Thymus (tissue), 11 donors: Measurements from ENCODE around the gene PTPN4. TPM values are rescaled to one million over a fixed set of nuclear protein-coding genes. Genes with fewer than 3 reads are reported as not detected.

ENCODE experiments used
- DNase-seq, 9 donors: peaks; one replicate each; pipeline ENCODE4 v3.0.0-alpha.2; 2013; ENCODE audit warnings: low spot score in 9 of 9, low read depth in 6 of 9, missing footprints in 1 of 9
- H3K27ac ChIP-seq, 2 donors: one replicate each; pipeline ENCODE4 v1.5.1; 2013; ENCODE audit warnings: control low read depth in 1 of 2, low read depth in 1 of 2, low read length in 1 of 2, mild to moderate bottlenecking in 1 of 2, moderate library complexity in 1 of 2
- H3K27me3 ChIP-seq, 2 donors: one replicate each; pipeline ENCODE4 v1.5.1; 2013; ENCODE audit warnings: low read length in 1 of 2; ENCODE audit not compliant: control insufficient read depth in 2 of 2, insufficient read depth in 1 of 2
- H3K36me3 ChIP-seq, 2 donors: one replicate each; pipeline ENCODE4 v1.5.1; 2013; ENCODE audit warnings: low read length in 1 of 2, mild to moderate bottlenecking in 1 of 2, moderate library complexity in 1 of 2; ENCODE audit not compliant: control insufficient read depth in 2 of 2, insufficient read depth in 2 of 2
- H3K4me1 ChIP-seq, 2 donors: one replicate each; pipeline ENCODE4 v1.5.1; 2013; ENCODE audit warnings: low read length in 2 of 2; ENCODE audit not compliant: control insufficient read depth in 2 of 2, insufficient read depth in 2 of 2
- H3K4me3 ChIP-seq, 2 donors: one replicate each; pipeline ENCODE4 v1.5.1; 2013; ENCODE audit warnings: low read length in 2 of 2, control low read depth in 1 of 2, mild to moderate bottlenecking in 1 of 2
- H3K9me3 ChIP-seq, 2 donors: one replicate each; pipeline ENCODE4 v1.5.1; 2013; ENCODE audit warnings: low read length in 1 of 2, mild to moderate bottlenecking in 1 of 2; ENCODE audit not compliant: control insufficient read depth in 2 of 2, insufficient read depth in 1 of 2
- WGBS: extraction: QIAGEN DNeasy Blood & Tissue Kit; methylation state at CpG from one replicate; pipeline ENCODE4 v1.1.7; 2013; 5-methylcytosine and 5-hydroxymethylcytosine counted together
- polyA plus RNA-seq: library from polyadenylated mRNA; stranded (reverse); fragments of 200-250 nt; gene quantifications from one replicate; pipeline ENCODE4 v1.2.3, GENCODE V29; 2013
- total RNA-seq: library from RNA; stranded (reverse); fragments of 120-200 nt; gene quantifications from one replicate; pipeline ENCODE4 v1.2.4, GENCODE V29; 2013
- donor health status: healthy.

PTPN4 gene
- total and polyA plus RNA-seq, 2 donors, result 11.9 to 53.0 TPM

- Histone ChIP-seq H3K27ac (no peak overlapping the region), H3K36me3 (no peaks in the 10 kb centered on the region), H3K9me3 (peaks cover 0 to 4% of the 10 kb centered on the region in 2 donors), H3K4me1 (no peaks in the 10 kb centered on the region), H3K27me3 (no peaks in the 10 kb centered on the region), H3K4me3 (no peak overlapping the region)
- DNase-seq, result no peak
- 96% methylated on average over 3 of the region's 3 CpGs for WGBS
These were observed 86.3 kb downstream of the PTPN4 start for GRCh38 chr2:119846021-119846420.

- Histone ChIP-seq H3K27ac (no peak overlapping the region), H3K9me3 (peaks cover 6 to 8% of the 10 kb centered on the region in 2 donors), H3K27me3 (no peaks in the 10 kb centered on the region), H3K4me1 (no peaks in the 10 kb centered on the region), H3K36me3 (no peaks in the 10 kb centered on the region), H3K4me3 (no peak overlapping the region)
- WGBS, result 97% methylated on average over 4 of the region's 4 CpGs
- DNase-seq, result no peak
These were observed 90.3 kb downstream of the PTPN4 start for GRCh38 chr2:119849838-119850565.

DNA sequence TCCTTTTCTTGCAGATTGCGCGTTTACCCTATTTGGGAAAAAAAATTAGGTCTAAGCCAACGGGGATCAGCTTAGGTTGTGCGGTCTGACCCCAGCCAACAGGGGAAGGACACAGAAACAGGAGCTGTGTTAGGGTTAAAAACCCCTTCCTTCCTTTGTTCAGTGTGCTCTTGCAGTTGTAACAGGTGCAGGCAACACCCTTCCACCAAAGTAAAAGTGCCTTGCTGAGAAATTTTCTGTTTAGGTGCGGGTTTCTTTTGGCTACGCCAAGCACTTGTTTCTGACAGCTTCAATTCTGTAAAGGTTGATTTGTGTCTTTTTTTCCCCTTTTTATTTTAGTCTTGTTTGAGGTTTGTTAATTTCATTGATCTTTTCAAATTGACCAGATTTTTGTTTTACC, 92.5 kb downstream of the PTPN4 start:
- WGBS, result 98% methylated on average over 6 of the region's 6 CpGs
- no peaks in the 10 kb centered on the region for H3K36me3 ChIP-seq
- no peaks in the 10 kb centered on the region for H3K27me3 ChIP-seq
- peaks cover 6 to 8% of the 10 kb centered on the region in 2 donors for H3K9me3 ChIP-seq
- H3K4me3 ChIP-seq, result no peak overlapping the region
- no peak for DNase-seq
- no peaks in the 10 kb centered on the region for H3K4me1 ChIP-seq
- H3K27ac ChIP-seq, result no peak overlapping the region

- H3K9me3 ChIP-seq, result peaks cover 6 to 8% of the 10 kb centered on the region in 2 donors
- H3K36me3 ChIP-seq, result no peaks in the 10 kb centered on the region
- H3K27ac ChIP-seq, result no peak overlapping the region
- DNase-seq, result no peak
- no peaks in the 10 kb centered on the region for H3K27me3 ChIP-seq
- no peak overlapping the region for H3K4me3 ChIP-seq
- WGBS, result 98% methylated on average over 8 of the region's 8 CpGs
- no peaks in the 10 kb centered on the region for H3K4me1 ChIP-seq
These were observed 94.2 kb downstream of the PTPN4 start for GRCh38 chr2:119853777-119854399.

- Histone ChIP-seq H3K36me3 (no peaks in the 10 kb centered on the region), H3K9me3 (peaks cover 4 to 6% of the 10 kb centered on the region in 2 donors), H3K27me3 (no peaks in the 10 kb centered on the region), H3K27ac (no peak overlapping the region), H3K4me1 (no peaks in the 10 kb centered on the region), H3K4me3 (no peak overlapping the region)
- 90% methylated on average over 2 of the region's 2 CpGs for WGBS
- no peak for DNase-seq
These were observed 96.8 kb downstream of the PTPN4 start for GRCh38 chr2:119856469-119856901.

DNA sequence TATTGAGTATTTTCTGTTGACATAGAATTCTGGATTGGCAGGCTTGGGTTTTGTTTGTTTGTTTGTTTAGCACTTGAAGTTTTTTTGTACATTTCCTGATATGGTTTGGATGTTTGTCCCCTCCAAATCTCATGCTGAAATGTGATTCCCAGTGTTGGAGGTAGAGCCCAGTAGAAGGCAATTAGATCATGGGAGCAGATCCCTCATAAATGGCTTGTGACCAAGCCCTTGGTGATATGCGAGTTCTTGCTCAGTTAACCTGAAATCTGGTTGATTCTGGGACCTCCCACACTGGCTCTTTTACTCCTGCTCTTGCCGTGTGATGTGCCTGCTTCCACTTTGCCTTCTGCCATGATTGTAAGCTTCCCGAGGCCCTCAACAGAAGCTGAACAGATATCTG, 98.0 kb downstream of the PTPN4 start:
- 95% methylated on average over 3 of the region's 3 CpGs for WGBS
- DNase-seq, result no peak
- Histone ChIP-seq H3K27ac (no peak overlapping the region), H3K4me1 (no peaks in the 10 kb centered on the region), H3K9me3 (peaks cover 0 to 1% of the 10 kb centered on the region in 2 donors), H3K36me3 (no peaks in the 10 kb centered on the region), H3K27me3 (no peaks in the 10 kb centered on the region), H3K4me3 (no peak overlapping the region)

- H3K9me3 ChIP-seq, result no peaks in the 10 kb centered on the region
- DNase-seq, result no peak
- H3K4me3 ChIP-seq, result no peak overlapping the region
- no peaks in the 10 kb centered on the region for H3K27me3 ChIP-seq
- peaks cover 0 to 2% of the 10 kb centered on the region in 2 donors for H3K36me3 ChIP-seq
- no peaks in the 10 kb centered on the region for H3K4me1 ChIP-seq
- WGBS, result 99% methylated on average over 4 of the region's 4 CpGs
- H3K27ac ChIP-seq, result no peak overlapping the region
These were observed 99.8 kb downstream of the PTPN4 start for GRCh38 chr2:119859528-119859927.

DNA sequence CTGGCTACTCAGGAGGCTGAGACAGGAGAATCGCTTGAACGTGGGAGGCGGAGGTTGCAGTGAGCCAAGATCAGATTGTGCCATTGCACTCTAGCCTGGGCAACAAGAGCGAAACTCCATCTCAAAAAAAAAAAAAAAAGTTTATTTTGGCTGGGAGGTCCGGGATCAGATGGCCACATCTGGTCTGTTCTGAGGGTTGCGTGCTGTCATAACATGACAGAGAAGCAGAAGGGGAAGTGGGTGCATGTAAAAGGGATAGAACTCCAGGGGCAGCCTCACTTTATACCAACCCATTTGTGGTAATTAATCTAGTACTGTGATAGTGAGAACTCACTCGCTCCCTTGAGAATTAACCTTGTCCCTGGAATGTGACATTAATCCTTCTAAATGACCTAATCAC, 101.2 kb downstream of the PTPN4 start:
- H3K4me1 ChIP-seq, result no peaks in the 10 kb centered on the region
- H3K27me3 ChIP-seq, result no peaks in the 10 kb centered on the region
- H3K9me3 ChIP-seq, result no peaks in the 10 kb centered on the region
- no peak overlapping the region for H3K4me3 ChIP-seq
- H3K27ac ChIP-seq, result no peak overlapping the region
- WGBS, result 91% methylated on average over 7 of the region's 7 CpGs
- peaks cover 0 to 2% of the 10 kb centered on the region in 2 donors for H3K36me3 ChIP-seq
- no peak for DNase-seq

DNA sequence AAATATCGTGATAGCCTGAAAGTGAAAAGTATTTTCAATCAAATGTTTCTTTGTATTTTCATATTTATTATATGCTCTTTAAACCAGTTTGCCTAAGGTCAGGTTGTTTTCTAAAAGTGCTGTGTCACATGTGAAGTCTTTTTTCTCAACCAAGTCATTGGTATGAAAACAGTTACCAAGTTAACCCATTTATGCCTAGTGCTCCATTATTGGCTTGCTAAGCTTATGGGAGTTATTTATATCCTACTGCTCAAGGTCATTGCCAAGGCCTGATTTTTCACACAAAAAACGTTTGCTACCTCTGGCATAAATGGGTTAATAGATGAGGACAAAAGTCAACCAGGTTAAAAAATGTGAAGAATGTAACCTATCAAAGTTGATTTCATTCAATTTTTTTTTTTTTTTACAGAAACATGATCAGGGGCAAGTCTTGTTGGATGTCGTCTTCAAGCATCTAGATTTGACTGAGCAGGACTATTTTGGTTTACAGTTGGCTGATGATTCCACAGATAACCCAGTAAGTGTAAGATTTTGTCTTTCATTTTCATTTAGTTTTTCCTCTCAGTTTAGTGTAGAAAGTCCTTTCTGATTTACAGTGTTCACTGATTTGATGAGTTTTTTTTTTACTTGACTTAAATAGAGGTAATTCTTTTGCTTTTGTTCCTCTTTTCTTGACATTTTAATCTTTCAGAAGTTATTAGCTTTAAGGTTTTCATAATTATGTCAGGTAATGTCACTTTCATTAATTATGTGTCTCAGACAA, 102.6 kb downstream of the PTPN4 start:
- Histone ChIP-seq H3K27ac (no peak overlapping the region), H3K27me3 (no peaks in the 10 kb centered on the region)
- 72% methylated on average over 3 of the region's 3 CpGs for WGBS

More for the DNA sequence above, 102.6 kb downstream of the PTPN4 start:
- no peaks in the 10 kb centered on the region for H3K4me1 ChIP-seq
- peak in 2 of 9 donors; percentile 13 to 29 for DNase-seq
- H3K9me3 ChIP-seq, result no peaks in the 10 kb centered on the region
- H3K4me3 ChIP-seq, result no peak overlapping the region
- H3K36me3 ChIP-seq, result peaks cover 0 to 2% of the 10 kb centered on the region in 2 donors
